ENCODE results near the gene CCNG2. TPM values are rescaled to one million over a fixed set of nuclear protein-coding genes. Genes with fewer than 3 reads are reported as not detected.

The CCNG2 gene, protein sequence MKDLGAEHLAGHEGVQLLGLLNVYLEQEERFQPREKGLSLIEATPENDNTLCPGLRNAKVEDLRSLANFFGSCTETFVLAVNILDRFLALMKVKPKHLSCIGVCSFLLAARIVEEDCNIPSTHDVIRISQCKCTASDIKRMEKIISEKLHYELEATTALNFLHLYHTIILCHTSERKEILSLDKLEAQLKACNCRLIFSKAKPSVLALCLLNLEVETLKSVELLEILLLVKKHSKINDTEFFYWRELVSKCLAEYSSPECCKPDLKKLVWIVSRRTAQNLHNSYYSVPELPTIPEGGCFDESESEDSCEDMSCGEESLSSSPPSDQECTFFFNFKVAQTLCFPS
- total RNA-seq: 10 to 100 TPM; 18.9 to 25.5 (median 23.0) TPM
- total RNA-seq (2013): 21.9 TPM
- total RNA-seq: 1.7 to 44.5 (median 29.6) reads per million in 29 experiments

DNA sequence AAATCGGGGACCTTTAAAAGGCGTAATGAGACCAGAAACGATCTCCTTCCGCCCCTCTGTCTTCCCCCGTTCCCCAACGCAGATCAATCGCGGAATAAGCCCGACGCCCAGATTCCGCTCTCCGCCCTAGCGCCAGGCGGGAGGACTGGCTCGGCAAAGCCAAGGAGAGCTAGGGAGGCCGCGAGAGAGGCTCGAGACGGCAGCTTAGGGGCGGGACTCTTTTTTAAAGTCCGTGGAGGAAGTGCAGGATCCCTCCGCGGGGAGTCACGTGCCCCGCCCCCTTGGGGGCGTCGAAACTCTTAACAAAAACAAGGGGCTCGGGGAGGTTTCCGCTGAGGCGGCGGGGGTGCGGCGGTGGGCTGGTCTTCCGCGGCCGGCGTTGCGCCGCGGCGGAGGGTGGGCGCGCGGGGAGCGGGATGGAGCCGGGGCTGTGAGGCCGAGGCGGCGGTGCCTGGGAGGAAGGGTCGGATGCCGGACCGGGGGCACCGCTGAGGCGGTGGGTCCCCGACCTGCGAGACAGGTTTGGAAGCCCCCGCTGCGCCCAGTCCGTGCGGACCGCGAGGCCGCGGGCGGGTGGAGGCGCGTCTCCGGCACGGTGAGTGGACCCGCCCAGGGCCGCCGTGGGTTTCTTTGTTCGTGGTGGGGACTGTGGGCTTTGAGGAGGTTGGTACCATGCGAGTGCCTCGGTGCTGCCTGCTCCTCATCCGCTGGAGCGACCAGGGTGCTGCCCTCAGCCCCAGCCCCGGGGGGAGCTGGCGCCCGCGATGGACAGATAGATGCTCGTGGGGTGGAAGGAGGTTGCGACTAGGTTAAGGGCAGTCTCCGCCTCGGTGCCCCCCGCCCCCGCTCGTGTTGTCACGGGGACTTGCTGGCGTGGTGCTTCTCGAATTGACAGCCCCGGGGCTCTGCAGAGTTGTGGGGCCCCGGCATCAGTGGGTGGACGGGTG, at the start of gene CCNG2:
Gene CCNG2, plus strand, starts transcription at position 296 of the 947 bp plus-strand sequence. CDS start 1,326 bp downstream, outside the sequence.
- H3K36me3 ChIP-seq (ENCODE audit: control insufficient read depth in 2 of 2, extremely low read depth in 1 of 2, insufficient read depth in 1 of 2, low read length in 1 of 2): peaks cover 4 to 6% of the 10 kb centered on the region in 2 donors
- H3K27me3 Mint-ChIP-seq: peaks cover 0 to 3% of the 10 kb centered on the region in 2 donors
- CTCF ChIA-PET: no interaction called here
- ATAC-seq (replicated peaks in 1 of 4) (peak; percentile 44 to 60 (median 50)), DNase-seq (peak in 34 of 35 experiments; percentile 48 to 95 (median 84))
- peaks cover 9% of the 10 kb centered on the region for H3K36me3 Mint-ChIP-seq
- POLR2A ChIA-PET: interaction anchor here in 1 of 2 donors (1.1 kb wide), 1 partner anchor 80 kb away, joined by 4 read pairs; no protein-coding TSS in a partner anchor
- H3K9me3 ChIP-seq: no peaks in the 10 kb centered on the region
- H3K27ac Mint-ChIP-seq: peak within 1 kb of the TSS; percentile 94 to 99
- peaks cover 35 to 55% (median 42%) of the 10 kb centered on the region in 3 donors for H3K4me1 Mint-ChIP-seq
- H3K4me3 ChIP-seq (ENCODE audit: control insufficient read depth in 1 of 2, extremely low read depth in 1 of 2, low read length in 1 of 2): peak within 1 kb of the TSS; percentile 74 to 92
- H3K4me3 Mint-ChIP-seq: peak within 1 kb of the TSS; percentile 94 to 99 (median 95)
- no peaks in the 10 kb centered on the region for H3K9me3 Mint-ChIP-seq
- no peaks in the 10 kb centered on the region for H3K27me3 ChIP-seq (replicated peaks in 1 of 2; ENCODE audit: control insufficient read depth in 2 of 2, extremely low read depth in 1 of 2, insufficient read depth in 2 of 2, low read length in 1 of 2)
- H3K27ac ChIP-seq (ENCODE audit: low read length): peak within 1 kb of the TSS; percentile 68
- WGBS (ENCODE audit: insufficient coverage): under 1% methylated on average over 94 of the region's 94 CpGs
- H3K4me1 ChIP-seq (ENCODE audit: control insufficient read depth in 1 of 2, extremely low read depth in 1 of 2, insufficient read depth in 2 of 2, low read length in 2 of 2): peaks cover 20 to 34% of the 10 kb centered on the region in 2 experiments

DNA sequence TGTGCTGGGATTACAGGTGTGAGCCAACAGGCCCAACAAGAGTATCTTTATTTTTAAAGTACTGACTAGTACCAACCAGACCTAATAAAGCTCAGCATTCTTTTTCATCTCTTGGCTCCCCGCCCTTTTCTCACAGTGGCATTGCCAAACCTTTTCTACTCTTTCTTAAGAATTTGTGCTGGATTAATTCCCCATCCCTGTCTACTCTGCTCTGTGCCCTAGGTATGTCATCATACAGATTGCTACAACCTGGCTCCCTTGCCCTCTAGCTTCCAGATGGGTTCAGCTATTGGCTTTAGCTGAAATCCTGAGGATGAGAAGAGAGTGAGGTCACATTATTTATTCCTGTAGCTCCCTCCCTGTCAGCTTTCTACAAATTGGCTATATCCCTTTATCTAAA, 46.3 kb upstream of the CCNG2 start:
- H3K4me3 ChIP-seq (ENCODE audit: control insufficient read depth in 1 of 2, extremely low read depth in 1 of 2, low read length in 1 of 2): no peak overlapping the region
- no peaks in the 10 kb centered on the region for H3K9me3 ChIP-seq
- 57% methylated on average over 1 of the region's 1 CpG for WGBS (ENCODE audit: insufficient coverage)
- H3K4me1 ChIP-seq (ENCODE audit: control insufficient read depth in 1 of 2, extremely low read depth in 1 of 2, insufficient read depth in 2 of 2, low read length in 2 of 2): no peaks in the 10 kb centered on the region
- H3K36me3 ChIP-seq (ENCODE audit: control insufficient read depth in 2 of 2, extremely low read depth in 1 of 2, insufficient read depth in 1 of 2, low read length in 1 of 2): no peaks in the 10 kb centered on the region
- ATAC-seq (replicated peaks in 1 of 4) (no peak), DNase-seq (no peak)
- H3K27me3 ChIP-seq (replicated peaks in 1 of 2; ENCODE audit: control insufficient read depth in 2 of 2, extremely low read depth in 1 of 2, insufficient read depth in 2 of 2, low read length in 1 of 2): peaks cover 0 to 3% of the 10 kb centered on the region in 2 experiments
- H3K27ac Mint-ChIP-seq: no peak overlapping the region
- ChIA-PET POLR2A (no interaction called here), CTCF (interaction anchor here in 1 of 2 donors (1.1 kb wide), 1 partner anchor 21 kb away, joined by 4 read pairs; no protein-coding TSS in a partner anchor)
- no peaks in the 10 kb centered on the region for H3K4me1 Mint-ChIP-seq
- H3K36me3 Mint-ChIP-seq: no peaks in the 10 kb centered on the region
- H3K27ac ChIP-seq (ENCODE audit: low read length): no peak overlapping the region
- H3K27me3 Mint-ChIP-seq: peaks cover 12 to 14% of the 10 kb centered on the region in 2 donors
- H3K4me3 Mint-ChIP-seq: no peak overlapping the region
- H3K9me3 Mint-ChIP-seq: peaks cover 0 to 4% (median 0%) of the 10 kb centered on the region in 3 donors

DNA sequence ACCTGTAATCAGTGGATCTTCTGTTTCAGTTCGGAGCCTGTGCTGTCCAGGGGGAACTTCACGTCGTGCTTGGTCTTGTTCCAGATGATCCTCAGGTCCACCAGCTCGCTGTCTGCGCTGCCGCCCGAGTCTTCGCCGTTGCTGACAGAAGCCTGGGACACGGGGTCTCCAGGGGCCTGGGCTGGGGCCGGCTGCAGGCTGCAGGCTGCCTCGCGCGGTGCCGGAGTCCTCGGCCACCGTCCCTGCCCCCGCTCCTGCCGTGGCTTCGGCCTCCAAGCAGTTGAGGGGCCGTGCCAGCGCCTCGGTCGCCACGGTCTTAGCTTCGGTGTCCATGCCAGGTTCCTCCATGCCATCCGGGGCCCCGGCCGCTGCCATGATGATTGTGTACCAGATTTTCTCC, 43.9 kb upstream of the CCNG2 start:
- peaks cover 0 to 3% of the 10 kb centered on the region in 2 experiments for H3K27me3 ChIP-seq (replicated peaks in 1 of 2; ENCODE audit: control insufficient read depth in 2 of 2, extremely low read depth in 1 of 2, insufficient read depth in 2 of 2, low read length in 1 of 2)
- no peak overlapping the region for H3K4me3 ChIP-seq (ENCODE audit: control insufficient read depth in 1 of 2, extremely low read depth in 1 of 2, low read length in 1 of 2)
- Mint-ChIP-seq H3K4me1 (no peaks in the 10 kb centered on the region), H3K27ac (no peak overlapping the region), H3K27me3 (peaks cover 8 to 10% of the 10 kb centered on the region in 2 donors), H3K36me3 (no peaks in the 10 kb centered on the region), H3K4me3 (no peak overlapping the region), H3K9me3 (peaks cover 0 to 1% (median 0%) of the 10 kb centered on the region in 3 donors)
- no peak for DNase-seq
- no peak overlapping the region for H3K27ac ChIP-seq (ENCODE audit: low read length)
- 95% methylated on average over 26 of the region's 29 CpGs for WGBS (ENCODE audit: insufficient coverage)
- POLR2A ChIA-PET: no interaction called here
- H3K36me3 ChIP-seq (ENCODE audit: control insufficient read depth in 2 of 2, extremely low read depth in 1 of 2, insufficient read depth in 1 of 2, low read length in 1 of 2): no peaks in the 10 kb centered on the region
- H3K4me1 ChIP-seq (ENCODE audit: control insufficient read depth in 1 of 2, extremely low read depth in 1 of 2, insufficient read depth in 2 of 2, low read length in 2 of 2): no peaks in the 10 kb centered on the region
- ATAC-seq (replicated peaks in 1 of 4): no peak
- CTCF ChIA-PET: no interaction called here
- H3K9me3 ChIP-seq: no peaks in the 10 kb centered on the region

DNA sequence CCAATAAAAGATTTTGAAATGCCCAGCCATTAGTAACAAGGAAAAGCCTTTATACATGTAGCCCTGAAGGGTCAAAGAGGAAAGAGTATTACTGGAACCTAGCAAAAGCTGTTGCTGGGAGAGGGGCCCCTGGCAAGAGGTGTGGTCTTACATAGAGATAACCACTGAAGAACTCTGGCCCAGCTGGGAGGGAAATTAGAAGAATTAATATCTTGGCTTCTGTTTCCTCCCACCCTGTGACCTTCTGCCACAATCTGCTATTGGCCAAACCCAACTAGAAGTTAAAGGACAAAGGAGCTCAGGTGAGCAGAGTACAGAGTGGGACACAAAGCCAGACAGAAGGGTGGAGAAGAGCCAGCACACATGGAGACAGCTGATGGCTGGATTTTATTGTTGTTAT, 39.3 kb upstream of the CCNG2 start:
- H3K4me3 Mint-ChIP-seq: no peak overlapping the region
- CTCF ChIA-PET: interaction anchor here in 1 of 2 donors (1.1 kb wide), 1 partner anchor 86 kb away, joined by 3 read pairs; no protein-coding TSS in a partner anchor
- ATAC-seq (replicated peaks in 1 of 4): no peak

DNA sequence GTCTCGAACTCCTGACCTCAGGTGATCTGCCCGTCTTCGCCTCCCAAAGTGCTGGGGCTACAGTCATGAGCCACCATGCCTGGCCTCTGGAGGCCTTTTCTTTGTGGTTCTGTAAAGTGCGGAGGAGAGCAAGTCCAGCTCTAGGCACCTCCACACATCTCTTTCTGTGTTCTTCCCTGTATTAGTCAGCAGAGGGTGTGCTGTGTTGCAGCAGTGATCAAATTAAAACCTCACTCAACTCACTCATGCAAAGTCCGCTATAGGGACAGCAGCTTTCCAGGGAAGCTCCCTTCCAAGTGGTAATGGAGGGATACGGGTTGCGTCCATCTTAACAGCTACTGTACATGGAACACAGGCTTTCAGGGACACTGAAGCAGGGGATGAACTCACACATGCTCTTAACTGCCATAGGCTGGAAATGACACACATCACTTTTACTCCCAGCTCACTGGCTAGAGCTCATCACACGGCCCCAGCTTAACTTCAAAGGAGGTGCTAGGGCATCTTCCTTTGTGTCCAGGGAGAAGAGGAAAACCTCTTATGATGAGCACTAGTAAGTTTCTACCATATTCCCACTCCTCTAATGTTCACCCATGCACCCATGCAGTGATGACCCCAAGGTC, 36.0 kb upstream of the CCNG2 start:
- Mint-ChIP-seq H3K36me3 (no peaks in the 10 kb centered on the region), H3K27ac (no peak overlapping the region), H3K4me3 (no peak overlapping the region), H3K9me3 (no peaks in the 10 kb centered on the region), H3K27me3 (peaks cover 2 to 10% of the 10 kb centered on the region in 2 donors), H3K4me1 (peaks cover 0 to 2% (median 0%) of the 10 kb centered on the region in 3 donors)
- DNase-seq (no peak), ATAC-seq (replicated peaks in 1 of 4) (no peak)
- ChIA-PET POLR2A (no interaction called here), CTCF (interaction anchor here (0.5 to 1.6 kb wide), 3 partner anchors 13 to 82 kb away, joined by 3 to 8 read pairs (median 4); no protein-coding TSS in a partner anchor)
- 88% methylated on average over 4 of the region's 8 CpGs for WGBS (ENCODE audit: insufficient coverage)
- Histone ChIP-seq H3K4me3 (ENCODE audit: control insufficient read depth in 1 of 2, extremely low read depth in 1 of 2, low read length in 1 of 2) (no peak overlapping the region), H3K4me1 (ENCODE audit: control insufficient read depth in 1 of 2, extremely low read depth in 1 of 2, insufficient read depth in 2 of 2, low read length in 2 of 2) (no peaks in the 10 kb centered on the region), H3K27me3 (replicated peaks in 1 of 2; ENCODE audit: control insufficient read depth in 2 of 2, extremely low read depth in 1 of 2, insufficient read depth in 2 of 2, low read length in 1 of 2) (peaks cover 0 to 10% of the 10 kb centered on the region in 2 experiments), H3K9me3 (no peaks in the 10 kb centered on the region), H3K27ac (ENCODE audit: low read length) (no peak overlapping the region), H3K36me3 (ENCODE audit: control insufficient read depth in 2 of 2, extremely low read depth in 1 of 2, insufficient read depth in 1 of 2, low read length in 1 of 2) (no peaks in the 10 kb centered on the region)

More for the DNA sequence above, 39.3 kb upstream of the CCNG2 start:
- Histone ChIP-seq H3K4me1 (ENCODE audit: control insufficient read depth in 1 of 2, extremely low read depth in 1 of 2, insufficient read depth in 2 of 2, low read length in 2 of 2) (no peaks in the 10 kb centered on the region), H3K9me3 (no peaks in the 10 kb centered on the region), H3K27me3 (replicated peaks in 1 of 2; ENCODE audit: control insufficient read depth in 2 of 2, extremely low read depth in 1 of 2, insufficient read depth in 2 of 2, low read length in 1 of 2) (peaks cover 0 to 6% of the 10 kb centered on the region in 2 experiments), H3K4me3 (ENCODE audit: control insufficient read depth in 1 of 2, extremely low read depth in 1 of 2, low read length in 1 of 2) (no peak overlapping the region), H3K27ac (ENCODE audit: low read length) (no peak overlapping the region), H3K36me3 (ENCODE audit: control insufficient read depth in 2 of 2, extremely low read depth in 1 of 2, insufficient read depth in 1 of 2, low read length in 1 of 2) (no peaks in the 10 kb centered on the region)
- Mint-ChIP-seq H3K36me3 (no peaks in the 10 kb centered on the region), H3K9me3 (no peaks in the 10 kb centered on the region), H3K27me3 (peaks cover 4% of the 10 kb centered on the region in 2 donors), H3K4me1 (no peaks in the 10 kb centered on the region), H3K27ac (no peak overlapping the region)
- POLR2A ChIA-PET: no interaction called here
- no peak for DNase-seq

Data from T-cell (primary cell).